ENCODE data around the gene POR. TPM values are rescaled to one million over a fixed set of nuclear protein-coding genes. Genes with fewer than 3 reads are reported as not detected.
"Not testable (repeated sequence)": the region's sequence is repeated elsewhere in the genome, so short reads cannot be mapped to it uniquely, and the experiment has no call there.

POR gene
- total RNA-seq, 1 donor = 90.7 TPM

DNA sequence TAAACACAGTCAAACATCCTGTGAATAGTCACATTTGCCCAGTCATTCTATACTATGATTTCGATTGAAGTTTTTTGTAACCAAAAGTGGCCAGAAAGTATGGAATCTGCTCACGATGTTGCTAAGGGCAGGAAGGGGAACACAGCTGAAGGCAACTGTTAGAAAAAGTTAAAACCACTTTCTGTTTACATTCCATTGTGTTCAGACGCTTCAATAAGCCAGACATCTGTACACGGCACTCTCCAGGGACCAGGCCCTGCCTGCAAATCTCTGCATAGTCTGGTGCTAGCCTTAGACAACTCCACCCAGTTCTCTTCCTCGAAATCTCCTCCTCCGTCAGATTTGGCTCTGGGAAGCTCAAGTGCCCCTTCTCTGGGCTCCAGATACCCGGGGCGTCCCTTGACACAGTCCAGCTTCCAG, 96.5 kb downstream of the POR start:
- DNase-seq (ENCODE audit: low read depth) = peak; percentile 96
- TF ChIP-seq, protein P1, sequence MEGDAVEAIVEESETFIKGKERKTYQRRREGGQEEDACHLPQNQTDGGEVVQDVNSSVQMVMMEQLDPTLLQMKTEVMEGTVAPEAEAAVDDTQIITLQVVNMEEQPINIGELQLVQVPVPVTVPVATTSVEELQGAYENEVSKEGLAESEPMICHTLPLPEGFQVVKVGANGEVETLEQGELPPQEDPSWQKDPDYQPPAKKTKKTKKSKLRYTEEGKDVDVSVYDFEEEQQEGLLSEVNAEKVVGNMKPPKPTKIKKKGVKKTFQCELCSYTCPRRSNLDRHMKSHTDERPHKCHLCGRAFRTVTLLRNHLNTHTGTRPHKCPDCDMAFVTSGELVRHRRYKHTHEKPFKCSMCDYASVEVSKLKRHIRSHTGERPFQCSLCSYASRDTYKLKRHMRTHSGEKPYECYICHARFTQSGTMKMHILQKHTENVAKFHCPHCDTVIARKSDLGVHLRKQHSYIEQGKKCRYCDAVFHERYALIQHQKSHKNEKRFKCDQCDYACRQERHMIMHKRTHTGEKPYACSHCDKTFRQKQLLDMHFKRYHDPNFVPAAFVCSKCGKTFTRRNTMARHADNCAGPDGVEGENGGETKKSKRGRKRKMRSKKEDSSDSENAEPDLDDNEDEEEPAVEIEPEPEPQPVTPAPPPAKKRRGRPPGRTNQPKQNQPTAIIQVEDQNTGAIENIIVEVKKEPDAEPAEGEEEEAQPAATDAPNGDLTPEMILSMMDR (IDR thresholded peaks at IDR 0.05; ENCODE audit: insufficient read depth, low read depth, low read length) = no peak

DNA sequence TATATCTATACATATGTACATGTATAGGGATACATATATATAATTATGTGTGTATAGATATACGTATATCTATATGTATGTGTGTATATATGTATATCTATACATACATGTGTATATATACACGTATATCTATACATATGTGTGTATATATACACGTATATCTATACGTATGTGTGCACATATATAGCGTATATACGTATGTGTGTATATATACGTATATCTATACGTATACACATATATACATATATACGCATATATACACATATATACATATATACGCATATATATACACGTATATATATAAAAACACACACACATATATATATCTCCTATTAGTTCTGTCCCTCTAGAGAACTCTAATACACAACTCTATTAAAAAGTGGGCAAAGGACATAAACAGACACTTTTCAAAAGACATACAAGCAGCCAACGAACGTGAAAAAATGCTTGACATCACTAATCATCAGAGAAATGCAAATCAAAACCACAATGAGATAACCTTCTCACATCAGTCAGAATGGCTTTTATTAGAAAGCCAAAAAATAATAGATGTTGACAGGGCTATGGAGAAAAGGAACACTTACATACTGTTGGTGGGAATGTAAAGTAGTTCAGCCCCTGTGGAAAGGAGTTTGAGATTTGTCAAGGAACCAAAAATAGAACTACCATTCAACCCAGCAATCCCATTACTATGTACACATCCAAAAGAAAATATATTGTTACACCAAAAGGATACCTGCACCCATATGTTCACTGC, 101.4 kb downstream of the POR start:
- TF ChIP-seq, protein P1 (IDR thresholded peaks at IDR 0.05; ENCODE audit: insufficient read depth, low read depth, low read length) = no peak
- DNase-seq (ENCODE audit: low read depth) = peak; percentile 44

More for the DNA sequence above, 96.5 kb downstream of the POR start:
- H3K4me3 ChIP-seq (ENCODE audit: low read depth, low read length) = peak overlapping the region; percentile 10

DNA sequence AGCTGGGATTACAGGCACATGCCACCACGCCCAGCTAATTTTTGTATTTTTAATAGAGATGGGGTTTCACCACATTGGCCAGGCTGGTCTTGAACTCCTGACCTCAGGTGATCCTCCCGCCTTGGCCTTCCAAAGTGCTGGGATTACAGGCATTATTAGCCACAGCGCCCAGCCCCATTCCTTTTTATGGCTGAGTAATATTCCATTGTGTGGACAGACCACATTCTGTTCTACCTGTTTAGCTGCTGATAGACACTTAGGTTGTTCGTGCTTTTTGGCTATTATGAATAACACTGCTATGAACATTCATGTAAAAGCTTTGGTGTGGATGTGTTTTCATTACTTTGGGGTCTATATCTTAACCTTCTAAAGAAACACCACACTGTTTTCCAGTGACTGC, 103.6 kb downstream of the POR start:
- DNase-seq (ENCODE audit: low read depth); H3K4me3 ChIP-seq (ENCODE audit: low read depth, low read length): not testable (repeated sequence)

More for the DNA sequence above, 101.4 kb downstream of the POR start:
- H3K4me3 ChIP-seq (ENCODE audit: low read depth, low read length) = no peak overlapping the region

DNA sequence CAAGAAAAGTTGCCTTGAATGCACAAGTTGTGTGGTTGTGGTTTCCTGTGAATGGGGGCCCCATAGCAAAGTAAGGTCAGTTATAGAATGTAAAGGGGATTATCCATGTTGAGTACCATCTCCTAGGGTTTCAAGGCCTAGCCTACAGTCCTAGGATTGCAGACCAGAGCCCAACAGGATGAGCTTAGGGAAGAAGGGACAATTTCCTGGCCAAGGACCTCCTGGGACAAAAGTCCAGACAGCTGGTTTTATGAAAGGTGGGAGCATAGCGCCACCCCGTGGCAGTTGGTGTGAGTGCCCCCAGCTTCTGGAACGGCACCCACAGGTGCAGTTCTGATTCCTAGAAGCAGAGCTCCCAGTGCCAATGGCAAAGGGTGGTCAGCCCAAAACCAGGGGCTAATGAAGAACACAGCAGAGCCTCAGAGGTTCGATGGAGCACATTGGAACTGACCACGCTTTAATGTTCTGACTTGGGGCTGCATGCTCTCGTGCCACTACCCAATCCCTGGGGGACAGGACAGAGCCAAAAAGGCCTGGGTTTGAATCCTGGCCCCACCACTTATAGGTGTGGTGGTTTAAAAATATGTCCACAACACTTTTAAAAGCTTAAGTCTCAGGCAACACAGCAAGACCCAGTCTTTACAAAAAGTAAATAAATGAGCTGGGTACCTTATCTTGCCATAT, 105.2 kb downstream of the POR start:
- peak; percentile 74 for DNase-seq (ENCODE audit: low read depth)
- no peak overlapping the region for H3K4me3 ChIP-seq (ENCODE audit: low read depth, low read length)
- TF ChIP-seq, protein P1 (IDR thresholded peaks at IDR 0.05; ENCODE audit: insufficient read depth, low read depth, low read length) = peak; percentile 95

DNA sequence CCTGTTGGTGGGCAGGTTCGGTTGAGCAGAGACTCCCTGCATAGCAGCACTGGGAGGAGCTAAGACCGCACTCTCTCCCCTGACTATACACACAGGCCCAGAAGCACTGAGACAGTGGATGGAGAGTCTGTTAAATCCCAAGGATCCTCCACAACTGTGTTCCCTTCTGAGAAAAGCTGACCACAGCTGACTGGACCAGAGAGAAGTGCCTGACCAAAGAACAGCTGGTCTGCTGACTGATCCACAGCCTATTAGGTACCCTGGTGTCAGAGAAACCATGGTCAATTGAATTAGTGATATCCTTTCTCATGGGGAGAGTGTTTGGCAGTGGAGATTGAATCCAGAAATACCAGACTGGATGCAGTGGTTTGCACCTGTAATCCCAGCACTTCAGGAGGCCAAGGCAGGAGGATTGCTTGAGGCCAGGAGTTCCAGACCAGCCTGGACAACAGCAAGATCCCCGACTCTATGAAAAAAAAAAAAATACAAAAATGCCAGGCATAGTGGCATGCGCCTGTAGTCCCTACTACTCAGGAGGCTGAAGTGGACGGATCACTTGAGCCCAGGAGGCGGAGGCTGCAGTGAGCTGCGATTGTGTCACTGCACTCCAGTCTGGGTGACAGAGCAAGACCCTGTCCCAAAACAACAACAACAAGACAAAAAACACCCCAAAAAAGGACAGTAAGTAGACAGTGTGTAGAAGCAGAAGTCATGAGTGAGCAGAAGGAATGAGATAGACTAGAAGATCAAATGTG, 107.2 kb downstream of the POR start:
- TF ChIP-seq, protein P1 (IDR thresholded peaks at IDR 0.05; ENCODE audit: insufficient read depth, low read depth, low read length) = no peak
- no peak overlapping the region for H3K4me3 ChIP-seq (ENCODE audit: low read depth, low read length)
- no peak for DNase-seq (ENCODE audit: low read depth)

DNA sequence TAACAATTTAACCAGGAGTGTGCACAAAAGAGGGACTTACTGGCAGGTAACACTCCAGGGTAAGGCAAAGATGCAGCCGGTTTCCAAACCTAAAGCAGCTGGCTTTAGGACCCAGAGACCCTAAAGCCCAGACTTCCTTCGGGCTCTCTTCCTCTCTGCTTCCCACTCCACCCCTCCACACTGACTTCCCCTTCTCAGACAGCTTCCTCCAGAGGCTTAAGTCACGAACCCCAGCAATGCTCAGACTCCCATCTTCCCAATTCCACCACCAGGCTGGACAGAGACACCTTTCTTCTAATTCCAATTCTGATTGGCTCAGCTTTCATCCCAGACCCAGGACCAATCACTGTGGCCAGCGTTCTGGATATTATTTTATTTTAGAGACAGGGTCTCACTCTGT, 108.0 kb downstream of the POR start:
- no peak for DNase-seq (ENCODE audit: low read depth)
- TF ChIP-seq, protein P1 (IDR thresholded peaks at IDR 0.05; ENCODE audit: insufficient read depth, low read depth, low read length) = no peak

DNA sequence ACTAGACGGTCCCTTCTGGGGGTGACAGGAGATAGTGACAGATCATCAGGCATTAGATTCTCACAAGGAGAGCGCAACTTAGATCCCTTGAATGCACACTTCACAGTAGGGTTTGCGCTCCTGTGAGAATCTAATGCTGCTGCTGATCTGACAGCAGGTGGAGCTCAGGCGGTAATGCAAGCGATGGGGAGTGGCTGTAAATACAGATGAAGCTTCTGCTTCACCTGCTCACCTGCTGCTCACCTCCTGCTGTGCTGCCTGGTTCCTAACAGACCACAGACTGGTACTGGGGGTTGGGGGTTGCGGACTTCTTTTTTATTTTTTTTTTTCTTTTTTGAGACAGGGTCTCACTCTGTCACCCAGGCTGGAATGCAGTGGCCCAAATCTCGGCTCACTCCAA, 114.7 kb downstream of the POR start:
- DNase-seq (ENCODE audit: low read depth); H3K4me3 ChIP-seq (ENCODE audit: low read depth, low read length): not testable (repeated sequence)

More for the DNA sequence above, 108.0 kb downstream of the POR start:
- no peak overlapping the region for H3K4me3 ChIP-seq (ENCODE audit: low read depth, low read length)
